ENCODE measurements around the gene MRPL45. TPM values are rescaled to one million over a fixed set of nuclear protein-coding genes. Genes with fewer than 3 reads are reported as not detected.

The MRPL45 gene
- total RNA-seq, 1 experiment from 2014 or later = 81.3 TPM

DNA sequence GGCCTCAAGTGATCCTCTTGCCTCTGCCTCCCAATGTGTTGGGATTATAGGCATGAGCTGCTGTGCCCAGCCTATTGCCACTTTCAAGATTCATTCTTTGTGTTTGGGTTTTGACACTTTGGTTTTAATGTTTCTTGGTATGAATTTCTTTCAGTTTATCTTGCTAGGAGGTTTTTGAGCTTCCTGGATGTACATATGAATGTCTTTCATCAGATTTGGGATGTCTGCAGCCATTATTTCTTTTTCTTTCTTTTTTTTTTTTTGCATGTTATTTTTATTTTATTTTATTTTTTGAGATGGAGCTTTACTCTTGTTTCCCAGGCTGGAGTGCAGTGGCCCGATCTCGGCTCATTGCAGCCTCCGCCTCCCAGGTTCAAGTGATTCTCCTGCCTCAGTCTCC lies 18.5 kb downstream of the MRPL45 start:
- DNase-seq = no peak
- H3K36me3 ChIP-seq (replicated peaks; ENCODE audit: control insufficient read depth, insufficient read depth, low read length) = peaks cover 3% of the 10 kb centered on the region; the same call in 1 of the 2 replicates
- H3K27me3 ChIP-seq (ENCODE audit: control insufficient read depth, insufficient read depth, low read length) = no peaks in the 10 kb centered on the region
- no peak overlapping the region for H3K4me3 ChIP-seq (ENCODE audit: insufficient read depth, low read depth, low read length)

DNA sequence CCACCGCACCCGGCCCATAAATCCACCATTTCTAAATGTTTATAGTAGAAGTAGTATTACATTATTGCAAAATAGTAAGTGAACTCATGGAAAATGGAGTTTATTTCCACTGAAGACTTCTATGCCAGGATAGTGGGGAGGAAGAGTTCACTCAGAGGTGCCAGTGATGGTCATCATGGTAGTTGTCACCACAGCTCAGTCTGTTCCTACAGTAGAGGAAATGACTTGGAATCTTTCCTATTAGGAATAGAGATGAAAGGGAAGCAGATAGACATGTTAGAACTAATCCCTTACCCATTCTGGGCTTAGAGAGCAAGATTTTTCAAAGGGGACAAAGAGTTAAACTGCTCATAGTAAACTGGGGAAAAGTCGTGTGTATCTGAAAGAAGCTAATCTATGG lies 20.1 kb downstream of the MRPL45 start:
- no peaks in the 10 kb centered on the region for H3K27me3 ChIP-seq (ENCODE audit: control insufficient read depth, insufficient read depth, low read length)
- no peak for DNase-seq
- no peak overlapping the region for H3K4me3 ChIP-seq (ENCODE audit: insufficient read depth, low read depth, low read length)
- peaks cover 2% of the 10 kb centered on the region for H3K36me3 ChIP-seq (replicated peaks; ENCODE audit: control insufficient read depth, insufficient read depth, low read length)

DNA sequence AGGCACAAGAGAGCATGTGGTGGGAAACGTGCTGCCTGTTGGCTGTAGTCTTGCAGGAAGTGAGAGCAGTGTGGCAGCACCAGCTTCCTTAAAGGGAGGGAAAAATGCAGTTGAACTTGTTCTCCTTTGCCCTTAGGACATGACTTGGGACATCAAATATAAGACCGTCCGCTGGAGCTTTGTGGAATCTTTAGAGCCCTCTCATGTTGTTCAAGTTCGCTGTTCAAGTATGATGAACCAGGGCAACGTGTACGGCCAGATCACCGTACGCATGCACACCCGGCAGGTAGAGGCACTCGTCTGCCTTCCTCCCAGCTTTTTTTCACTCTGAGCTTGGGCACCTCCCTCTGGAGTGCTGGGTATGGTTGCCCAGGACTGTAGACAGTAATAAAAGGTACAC lies 23.5 kb downstream of the MRPL45 start:
- H3K27me3 ChIP-seq (ENCODE audit: control insufficient read depth, insufficient read depth, low read length) = no peaks in the 10 kb centered on the region
- H3K36me3 ChIP-seq (replicated peaks; ENCODE audit: control insufficient read depth, insufficient read depth, low read length) = peaks cover 12% of the 10 kb centered on the region

DNA sequence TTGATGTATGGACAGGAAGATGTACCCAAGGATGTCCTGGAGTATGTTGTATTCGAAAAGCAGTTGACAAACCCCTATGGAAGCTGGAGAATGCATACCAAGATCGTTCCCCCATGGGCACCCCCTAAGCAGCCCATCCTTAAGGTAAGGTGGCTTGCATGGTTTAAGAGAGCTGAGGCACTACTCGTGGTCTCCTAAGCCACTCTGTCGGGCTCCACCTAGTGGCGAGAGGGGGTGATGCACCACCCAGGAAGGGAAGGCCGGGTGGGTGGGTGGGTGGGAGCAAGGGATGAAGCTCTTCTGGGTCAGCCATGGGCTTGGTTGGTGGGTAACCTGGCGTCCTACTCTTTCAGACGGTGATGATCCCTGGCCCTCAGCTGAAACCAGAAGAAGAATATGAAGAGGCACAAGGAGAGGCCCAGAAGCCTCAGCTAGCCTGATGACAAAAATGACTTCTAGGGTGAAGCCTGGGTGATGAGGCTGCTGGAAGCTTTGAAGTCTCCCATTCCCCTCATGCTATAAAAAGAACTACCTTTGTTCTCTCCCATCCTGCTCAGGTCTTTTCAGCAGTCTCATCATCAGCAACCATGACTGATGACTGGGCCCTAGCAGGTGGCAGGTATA lies 25.3 kb downstream of the MRPL45 start:
- peaks cover 12% of the 10 kb centered on the region for H3K36me3 ChIP-seq (replicated peaks; ENCODE audit: control insufficient read depth, insufficient read depth, low read length)
- no peak overlapping the region for H3K4me3 ChIP-seq (ENCODE audit: insufficient read depth, low read depth, low read length)
- DNase-seq = peak; percentile 89
- no peaks in the 10 kb centered on the region for H3K27me3 ChIP-seq (ENCODE audit: control insufficient read depth, insufficient read depth, low read length)

More for the DNA sequence above, 23.5 kb downstream of the MRPL45 start:
- no peak for DNase-seq
- no peak overlapping the region for H3K4me3 ChIP-seq (ENCODE audit: insufficient read depth, low read depth, low read length)

DNA sequence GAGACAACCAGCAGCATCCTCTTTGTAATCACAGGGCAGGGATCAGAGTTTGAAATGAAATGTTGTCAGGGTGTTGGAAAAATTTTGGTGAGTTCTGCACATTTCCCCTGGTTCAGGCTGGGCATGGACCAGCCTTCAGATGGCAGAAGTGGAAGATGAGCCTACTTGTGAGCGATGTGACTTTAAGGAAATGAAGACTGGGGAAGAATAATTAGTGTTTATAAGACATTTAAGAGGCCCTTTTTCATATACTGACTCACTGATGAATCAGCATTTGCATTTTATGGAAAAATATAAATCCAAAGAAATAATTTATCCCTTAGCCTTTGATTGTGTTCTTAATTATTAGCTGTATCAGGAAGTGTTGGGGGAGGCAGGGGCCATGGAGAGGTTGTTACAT lies 25.9 kb downstream of the MRPL45 start:
- H3K36me3 ChIP-seq (replicated peaks; ENCODE audit: control insufficient read depth, insufficient read depth, low read length) = peaks cover 12% of the 10 kb centered on the region
- DNase-seq = no peak
- no peak overlapping the region for H3K4me3 ChIP-seq (ENCODE audit: insufficient read depth, low read depth, low read length)
- no peaks in the 10 kb centered on the region for H3K27me3 ChIP-seq (ENCODE audit: control insufficient read depth, insufficient read depth, low read length)

DNA sequence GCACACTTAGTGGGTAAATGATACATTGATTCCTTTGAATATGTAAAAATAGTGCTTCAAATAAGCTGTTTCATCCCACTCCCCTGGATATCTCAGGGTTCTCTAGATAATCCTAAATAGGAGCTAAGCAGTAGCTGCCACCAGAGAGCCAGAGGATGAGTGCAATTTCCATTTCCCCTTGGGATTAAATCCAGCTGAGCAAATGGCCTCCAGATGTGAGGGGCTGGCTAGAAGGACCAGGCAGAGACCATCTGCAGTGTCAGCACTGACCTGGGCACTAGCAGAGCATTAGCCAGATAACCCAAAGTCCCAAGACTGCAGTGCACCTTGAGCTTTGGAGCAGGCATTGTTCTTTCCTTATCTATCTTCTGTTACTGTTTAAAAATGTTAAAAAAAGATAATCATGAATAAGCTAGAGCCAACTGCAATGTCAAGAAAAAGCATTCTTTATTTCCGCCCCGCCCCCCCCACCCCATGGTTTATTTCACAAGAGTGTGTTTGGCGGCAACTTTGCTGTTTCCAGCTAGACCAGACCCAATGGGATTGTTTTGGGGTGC lies 27.3 kb downstream of the MRPL45 start:
- H3K27me3 ChIP-seq (ENCODE audit: control insufficient read depth, insufficient read depth, low read length) = no peaks in the 10 kb centered on the region
- peaks cover 12% of the 10 kb centered on the region for H3K36me3 ChIP-seq (replicated peaks; ENCODE audit: control insufficient read depth, insufficient read depth, low read length)
- no peak overlapping the region for H3K4me3 ChIP-seq (ENCODE audit: insufficient read depth, low read depth, low read length)
- DNase-seq = no peak

DNA sequence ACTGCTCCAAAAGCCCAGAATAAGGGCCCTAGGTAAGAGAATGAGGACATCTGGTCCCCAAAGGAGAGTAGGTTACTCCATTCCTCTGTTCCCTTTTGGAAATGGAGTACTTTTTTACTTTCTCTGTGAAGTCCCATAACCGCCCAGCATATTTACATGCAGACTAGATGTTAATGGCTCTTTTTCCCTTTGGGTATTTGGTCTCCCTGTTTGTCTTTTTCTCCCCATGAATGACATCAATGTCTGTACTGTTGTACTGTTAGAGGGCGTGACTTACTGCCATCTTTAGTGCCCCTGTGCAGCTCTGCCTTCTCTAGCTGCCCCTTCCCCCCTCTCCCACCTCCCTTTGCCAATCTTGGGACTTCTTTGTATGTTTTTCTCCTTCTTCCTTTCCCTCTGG lies 27.8 kb downstream of the MRPL45 start:
- no peak for DNase-seq
- peaks cover 10% of the 10 kb centered on the region for H3K36me3 ChIP-seq (replicated peaks; ENCODE audit: control insufficient read depth, insufficient read depth, low read length)
- H3K4me3 ChIP-seq (ENCODE audit: insufficient read depth, low read depth, low read length) = no peak overlapping the region
- H3K27me3 ChIP-seq (ENCODE audit: control insufficient read depth, insufficient read depth, low read length) = no peaks in the 10 kb centered on the region

DNA sequence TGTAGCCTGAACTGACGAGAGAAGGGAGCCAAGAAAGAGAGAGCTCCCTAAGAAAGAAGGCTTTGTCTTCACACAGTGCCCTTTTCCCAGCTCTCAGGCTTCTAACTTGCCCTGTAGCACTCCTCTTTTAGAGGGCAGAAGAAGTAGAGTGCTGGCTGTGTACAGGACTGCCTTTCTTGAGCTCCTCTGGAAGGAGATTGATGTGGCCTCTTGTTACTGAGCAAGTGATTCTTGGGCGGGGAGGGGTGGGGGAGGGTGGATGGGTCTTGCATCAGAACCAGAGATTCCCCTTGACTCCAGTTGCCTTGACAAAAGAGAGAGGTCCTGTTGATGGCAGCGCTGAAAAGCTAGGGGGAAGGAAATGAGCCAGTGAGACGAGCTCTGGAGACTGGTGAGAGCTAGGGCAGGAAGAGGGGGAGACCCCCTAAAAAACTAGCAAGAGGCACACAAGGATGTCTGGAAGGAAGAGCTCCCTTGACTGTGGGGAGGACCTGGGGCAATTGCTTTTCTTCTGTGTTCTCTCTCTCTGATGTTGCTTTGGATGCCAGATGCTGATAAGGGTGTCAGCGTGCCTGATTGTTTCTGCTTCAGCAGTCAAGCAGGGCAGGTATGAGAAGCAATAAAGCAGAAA lies 28.4 kb downstream of the MRPL45 start:
- DNase-seq = peak; percentile 65
- H3K36me3 ChIP-seq (replicated peaks; ENCODE audit: control insufficient read depth, insufficient read depth, low read length) = peaks cover 10% of the 10 kb centered on the region
- H3K27me3 ChIP-seq (ENCODE audit: control insufficient read depth, insufficient read depth, low read length) = no peaks in the 10 kb centered on the region
- no peak overlapping the region for H3K4me3 ChIP-seq (ENCODE audit: insufficient read depth, low read depth, low read length)

DNA sequence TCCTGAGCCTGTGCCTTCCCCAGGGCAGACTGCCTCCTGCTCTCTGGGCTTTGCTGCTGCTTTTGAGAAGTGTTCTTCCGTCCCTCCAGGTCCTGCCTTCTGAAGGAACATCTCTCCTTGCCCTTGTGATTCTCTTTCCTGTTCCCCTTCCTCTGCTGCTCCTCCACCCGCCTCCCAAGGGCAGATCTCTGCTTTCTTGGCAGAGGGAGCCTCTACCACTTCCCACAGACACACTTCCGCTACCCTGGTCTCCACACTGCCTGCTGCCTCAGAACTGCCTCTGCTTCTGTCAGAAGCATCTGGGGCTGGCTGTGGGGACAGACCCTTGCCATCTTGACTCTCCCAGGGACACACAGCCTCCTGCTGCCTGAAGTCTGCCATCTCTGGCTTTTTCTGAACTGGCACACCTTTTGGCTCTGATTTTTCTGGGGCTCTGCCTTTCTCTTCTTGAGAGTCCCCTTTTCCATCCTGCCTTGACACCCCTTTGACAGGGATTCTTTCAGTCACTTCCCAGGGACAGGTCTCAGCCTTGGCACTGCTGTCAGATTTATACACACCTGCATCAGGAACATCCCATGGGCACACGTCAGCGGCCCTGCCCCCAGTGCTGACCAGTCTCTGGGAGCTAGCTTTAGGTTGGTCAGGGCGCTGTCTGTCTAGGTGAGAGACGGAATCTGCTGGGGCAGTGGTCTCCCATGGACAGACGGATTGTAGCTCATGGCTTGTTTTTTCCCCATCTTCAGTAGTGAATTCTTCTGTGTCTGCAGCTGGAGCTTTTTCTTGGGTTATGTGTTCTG lies 30.2 kb downstream of the MRPL45 start:
- no peaks in the 10 kb centered on the region for H3K27me3 ChIP-seq (ENCODE audit: control insufficient read depth, insufficient read depth, low read length)
- DNase-seq = no peak
- no peak overlapping the region for H3K4me3 ChIP-seq (ENCODE audit: insufficient read depth, low read depth, low read length)
- peaks cover 10% of the 10 kb centered on the region for H3K36me3 ChIP-seq (replicated peaks; ENCODE audit: control insufficient read depth, insufficient read depth, low read length)

DNA sequence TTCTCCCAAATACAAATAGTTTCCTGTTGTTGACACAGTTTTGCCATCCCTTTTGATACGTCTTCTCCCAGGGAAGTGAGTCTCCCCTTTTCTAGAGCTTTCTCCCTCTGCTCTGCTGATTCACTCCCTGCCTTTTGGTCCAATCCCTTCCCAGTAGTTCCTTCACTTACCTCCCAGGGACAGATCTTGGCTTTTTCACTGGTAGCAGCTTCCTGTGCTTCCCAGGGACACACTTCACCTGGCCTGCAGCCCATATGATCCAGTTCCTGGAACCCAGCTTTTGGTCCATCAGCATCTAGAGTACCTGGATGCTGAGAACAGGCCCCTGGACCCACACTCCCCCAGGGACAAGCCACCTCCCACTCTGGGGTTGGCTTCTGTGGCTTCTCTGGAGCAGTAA lies 31.0 kb downstream of the MRPL45 start:
- Histone ChIP-seq H3K4me3 (ENCODE audit: insufficient read depth, low read depth, low read length) (no peak overlapping the region), H3K36me3 (replicated peaks; ENCODE audit: control insufficient read depth, insufficient read depth, low read length) (peaks cover 5% of the 10 kb centered on the region), H3K27me3 (ENCODE audit: control insufficient read depth, insufficient read depth, low read length) (no peaks in the 10 kb centered on the region)
- no peak for DNase-seq

DNA sequence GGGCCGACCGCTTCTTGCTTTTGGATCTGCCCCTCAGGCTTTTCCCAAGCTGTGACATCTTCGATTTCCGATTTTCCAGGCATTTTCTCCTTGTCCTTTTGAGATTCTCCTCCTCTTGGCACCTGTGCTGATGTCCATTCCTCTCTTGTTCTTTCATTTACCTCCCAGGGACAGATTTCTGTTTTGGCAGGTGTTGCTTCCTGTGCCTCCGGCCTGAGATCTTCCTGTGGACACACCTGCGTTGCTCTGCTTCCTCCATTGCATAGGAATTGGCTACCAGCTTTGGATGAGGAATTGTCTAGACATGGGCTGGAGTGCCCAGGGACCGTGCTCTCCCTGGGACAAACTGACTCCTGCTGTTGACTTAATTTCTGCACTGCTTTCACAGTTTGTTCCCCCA lies 31.7 kb downstream of the MRPL45 start:
- no peaks in the 10 kb centered on the region for H3K27me3 ChIP-seq (ENCODE audit: control insufficient read depth, insufficient read depth, low read length)
- no peak overlapping the region for H3K4me3 ChIP-seq (ENCODE audit: insufficient read depth, low read depth, low read length)
- no peaks in the 10 kb centered on the region; the same call in 1 of the 2 replicates for H3K36me3 ChIP-seq (replicated peaks; ENCODE audit: control insufficient read depth, insufficient read depth, low read length)
- no peak for DNase-seq

DNA sequence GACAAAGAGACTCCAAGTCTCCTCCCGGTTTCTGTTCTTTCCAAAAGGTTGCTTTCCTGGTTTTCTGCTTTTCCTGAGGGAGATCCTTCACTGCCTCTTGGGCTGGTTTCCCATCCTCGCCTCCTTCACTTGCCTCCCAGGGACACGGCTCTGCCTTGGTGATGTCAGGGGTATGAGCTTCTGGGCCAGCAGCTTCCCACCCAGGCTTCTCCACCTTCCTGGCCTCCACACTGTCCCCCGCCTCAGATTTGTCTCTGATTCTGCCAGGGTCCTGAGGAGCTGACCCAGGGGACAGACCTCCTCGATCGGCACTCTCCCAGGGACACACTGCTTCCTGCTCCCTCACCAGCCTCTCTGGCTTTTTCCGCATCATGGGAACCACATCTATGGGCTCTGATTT lies 32.3 kb downstream of the MRPL45 start:
- Histone ChIP-seq H3K27me3 (ENCODE audit: control insufficient read depth, insufficient read depth, low read length) (no peaks in the 10 kb centered on the region), H3K36me3 (replicated peaks; ENCODE audit: control insufficient read depth, insufficient read depth, low read length) (no peaks in the 10 kb centered on the region)

DNA sequence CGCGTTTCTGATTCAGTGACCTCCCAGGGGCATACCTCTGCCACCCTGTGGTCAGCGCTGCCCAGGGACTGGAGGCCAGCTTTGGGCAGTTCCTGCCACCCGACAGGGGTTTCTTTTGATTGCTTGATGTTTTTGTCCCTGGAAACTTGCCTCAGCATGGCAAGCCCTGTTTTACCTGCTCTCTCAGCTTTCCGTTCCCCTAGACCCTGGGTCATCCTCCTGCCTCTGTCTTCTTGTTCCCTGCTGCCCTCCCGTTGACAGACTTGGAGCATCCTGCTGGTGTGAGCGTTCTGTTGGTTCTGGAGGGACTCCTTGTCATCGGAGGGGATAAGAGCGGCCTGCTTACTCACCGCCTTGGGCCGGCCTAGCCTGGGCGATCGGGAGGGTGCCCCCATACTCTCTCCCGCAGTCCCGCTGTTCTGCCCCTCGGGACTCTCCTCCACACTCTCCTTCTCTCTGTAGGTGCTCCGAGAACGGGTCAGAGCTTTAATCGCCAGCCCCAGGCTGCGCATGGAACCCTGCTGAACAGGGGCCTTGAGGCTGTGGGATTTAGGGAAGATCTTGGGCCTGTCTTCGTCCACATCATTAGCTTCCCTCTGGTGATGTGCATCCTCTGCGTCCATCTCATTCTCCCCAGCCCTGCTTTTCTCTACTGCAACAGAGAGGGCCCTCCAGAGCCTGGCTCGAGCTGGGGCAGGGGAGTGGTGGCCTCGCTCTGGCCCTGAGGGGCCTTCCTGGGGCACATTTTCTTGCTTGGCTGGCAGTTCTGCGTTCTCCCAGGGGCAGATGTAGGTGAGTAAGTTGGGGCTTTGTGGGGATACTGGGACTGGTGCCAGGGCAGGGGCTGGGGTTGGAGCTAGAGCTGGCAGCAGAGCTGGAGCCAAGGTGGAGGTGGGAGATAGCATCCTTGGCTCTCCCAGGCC lies 33.1 kb downstream of the MRPL45 start:
- H3K36me3 ChIP-seq (replicated peaks; ENCODE audit: control insufficient read depth, insufficient read depth, low read length) = no peaks in the 10 kb centered on the region
- DNase-seq = no peak

More for the DNA sequence above, 32.3 kb downstream of the MRPL45 start:
- H3K4me3 ChIP-seq (ENCODE audit: insufficient read depth, low read depth, low read length) = no peak overlapping the region
- no peak for DNase-seq

DNA sequence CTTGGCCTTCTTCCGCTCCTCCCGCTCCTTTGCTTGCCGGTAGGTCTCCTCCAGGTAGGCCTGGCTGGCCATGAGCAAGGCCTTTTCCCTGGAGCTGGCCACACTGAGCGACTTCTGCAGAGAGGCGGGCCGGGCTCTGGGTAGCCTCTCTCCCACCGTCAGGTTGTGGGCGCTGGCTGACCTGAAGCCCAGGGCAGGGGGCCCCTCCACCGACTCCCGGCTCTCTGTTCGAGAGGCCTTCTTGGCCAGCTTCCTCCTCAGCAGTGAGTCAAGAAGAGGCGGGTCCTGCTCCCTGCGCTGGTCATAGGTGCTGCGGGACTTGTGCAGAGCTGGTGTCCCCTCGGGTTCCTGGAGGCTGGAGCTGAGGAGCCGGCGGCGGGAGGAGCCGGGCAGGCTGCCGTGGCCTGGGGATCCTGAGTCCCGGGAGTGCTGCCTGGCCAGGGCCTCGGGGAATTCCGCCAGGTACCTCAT lies 34.0 kb downstream of the MRPL45 start:
- DNase-seq = peak; percentile 66
- Histone ChIP-seq H3K36me3 (replicated peaks; ENCODE audit: control insufficient read depth, insufficient read depth, low read length) (no peaks in the 10 kb centered on the region), H3K4me3 (ENCODE audit: insufficient read depth, low read depth, low read length) (no peak overlapping the region), H3K27me3 (ENCODE audit: control insufficient read depth, insufficient read depth, low read length) (no peaks in the 10 kb centered on the region)

More for the DNA sequence above, 33.1 kb downstream of the MRPL45 start:
- H3K27me3 ChIP-seq (ENCODE audit: control insufficient read depth, insufficient read depth, low read length) = no peaks in the 10 kb centered on the region
- no peak overlapping the region for H3K4me3 ChIP-seq (ENCODE audit: insufficient read depth, low read depth, low read length)

All from H7 (cell line).